IPS-15b (cell line): ENCODE results near the gene NHSL2.

Source experiments
- H3K27me3 ChIP-seq: one replicate; pipeline ENCODE4 v1.6.1; 2013; ENCODE audit warnings: low read length; ENCODE audit not compliant: control insufficient read depth, insufficient read depth
- H3K36me3 ChIP-seq: one replicate; pipeline ENCODE4 v1.6.1; 2013; ENCODE audit warnings: low read length; ENCODE audit not compliant: control insufficient read depth, insufficient read depth
- H3K4me1 ChIP-seq: one replicate; pipeline ENCODE4 v1.6.1; 2013; ENCODE audit warnings: mild to moderate bottlenecking, low read length; ENCODE audit not compliant: control insufficient read depth, insufficient read depth
- H3K4me3 ChIP-seq: one replicate; pipeline ENCODE4 v1.5.1; 2013; ENCODE audit warnings: low read depth, low read length
- H3K9ac ChIP-seq: one replicate; pipeline ENCODE4 v1.6.1; 2013; ENCODE audit warnings: low read depth, mild to moderate bottlenecking, low read length
- H3K9me3 ChIP-seq: one replicate; pipeline ENCODE4 v1.6.1; 2013; ENCODE audit warnings: mild to moderate bottlenecking, low read length; ENCODE audit not compliant: control insufficient read depth, insufficient read depth

Gene NHSL2

GRCh38 chrX:71994601-71995000 is 84.0 kb downstream of the NHSL2 start:
- H3K4me3 ChIP-seq, result no peak overlapping the region
- H3K27me3 ChIP-seq, result no peaks in the 10 kb centered on the region
- H3K4me1 ChIP-seq, result peaks cover 24% of the 10 kb centered on the region
- H3K9ac ChIP-seq, result no peak overlapping the region
- peaks cover 4% of the 10 kb centered on the region for H3K9me3 ChIP-seq
- H3K36me3 ChIP-seq, result no peaks in the 10 kb centered on the region

DNA sequence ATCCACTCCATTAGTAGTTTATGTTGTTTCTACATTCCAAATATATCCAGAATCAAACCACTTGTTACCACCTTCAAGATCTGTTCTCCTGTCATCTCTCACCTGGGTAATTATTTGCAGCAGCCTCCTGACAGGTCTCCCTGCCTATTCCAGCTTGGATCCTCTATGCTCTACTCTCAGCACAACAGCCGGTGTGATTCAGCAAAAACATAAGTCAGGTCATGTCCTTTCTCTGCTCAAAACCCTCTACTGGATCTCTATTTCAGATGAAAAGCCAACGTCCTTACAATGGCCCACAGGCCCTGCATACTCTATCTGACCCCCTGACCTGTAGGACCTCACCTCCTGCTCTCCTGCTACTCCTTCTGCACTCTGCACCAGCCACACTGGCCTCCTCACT is 84.5 kb downstream of the NHSL2 start:
- Histone ChIP-seq H3K36me3 (no peaks in the 10 kb centered on the region), H3K9ac (no peak overlapping the region), H3K9me3 (peaks cover 4% of the 10 kb centered on the region), H3K27me3 (no peaks in the 10 kb centered on the region), H3K4me1 (peaks cover 24% of the 10 kb centered on the region), H3K4me3 (no peak overlapping the region)

DNA sequence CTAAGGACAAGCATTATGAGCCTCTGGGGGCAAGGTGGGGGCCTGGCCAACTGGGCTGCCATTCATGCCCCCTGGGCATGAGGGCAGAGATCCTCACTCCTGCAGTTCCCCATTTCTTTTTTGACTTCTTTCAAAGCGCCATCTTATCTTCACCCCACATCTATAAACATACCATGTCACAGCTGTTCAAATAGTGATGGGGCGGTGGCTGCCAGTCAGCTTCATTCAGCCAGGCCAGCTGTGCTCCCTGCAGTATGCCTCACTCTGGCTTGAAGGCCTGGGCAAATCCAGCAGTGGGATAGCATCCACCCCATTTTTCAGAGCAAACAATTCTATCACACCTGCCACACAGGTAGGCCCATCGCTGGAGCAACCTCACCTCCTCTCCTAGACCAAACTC is 85.5 kb downstream of the NHSL2 start:
- Histone ChIP-seq H3K9me3 (peaks cover 4% of the 10 kb centered on the region), H3K36me3 (no peaks in the 10 kb centered on the region), H3K4me1 (peaks cover 21% of the 10 kb centered on the region), H3K4me3 (no peak overlapping the region), H3K27me3 (no peaks in the 10 kb centered on the region), H3K9ac (no peak overlapping the region)

DNA sequence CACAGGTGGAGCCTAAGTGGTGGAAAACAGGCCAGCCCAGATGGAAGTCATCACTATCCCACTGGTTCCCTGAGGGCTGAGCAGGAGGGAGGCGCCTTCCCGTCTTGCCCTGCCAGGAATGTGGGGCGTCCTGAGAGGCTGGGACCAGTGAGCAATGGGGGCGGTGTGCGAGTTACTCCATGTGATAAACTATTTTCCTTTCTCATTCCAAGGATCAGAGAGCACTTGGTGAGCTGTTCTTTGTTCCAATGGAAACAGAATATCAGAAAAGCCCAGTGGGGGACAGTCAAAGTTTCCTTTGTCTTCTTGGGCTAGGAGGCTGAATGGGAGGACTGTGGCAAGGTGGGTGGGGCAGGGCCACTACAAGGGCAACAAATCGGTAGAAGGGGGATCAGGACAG is 86.2 kb downstream of the NHSL2 start:
- no peak overlapping the region for H3K4me3 ChIP-seq
- H3K9ac ChIP-seq, result no peak overlapping the region
- peaks cover 4% of the 10 kb centered on the region for H3K9me3 ChIP-seq
- no peaks in the 10 kb centered on the region for H3K36me3 ChIP-seq
- no peaks in the 10 kb centered on the region for H3K27me3 ChIP-seq
- peaks cover 22% of the 10 kb centered on the region for H3K4me1 ChIP-seq

DNA sequence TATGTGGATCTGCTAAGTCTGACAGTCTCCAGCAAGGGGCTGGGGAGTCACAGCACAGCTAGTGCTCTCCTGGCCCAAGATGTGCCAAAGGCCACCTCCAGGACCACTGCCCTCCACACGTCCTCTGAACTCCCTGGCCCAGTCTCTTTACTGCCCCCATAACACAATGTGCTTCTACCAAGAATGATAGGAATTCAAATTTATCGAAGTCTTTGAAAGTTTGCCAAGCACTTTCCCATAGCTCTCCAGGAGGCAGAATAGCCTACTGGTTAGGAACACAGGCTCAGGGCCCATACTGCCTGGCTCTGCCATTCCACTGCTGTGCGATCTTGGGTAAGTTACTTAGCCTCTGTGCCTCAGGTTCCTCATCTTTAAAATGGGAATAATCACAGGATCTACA is 86.7 kb downstream of the NHSL2 start:
- Histone ChIP-seq H3K9ac (no peak overlapping the region), H3K4me3 (no peak overlapping the region), H3K36me3 (no peaks in the 10 kb centered on the region), H3K9me3 (peaks cover 4% of the 10 kb centered on the region), H3K27me3 (no peaks in the 10 kb centered on the region), H3K4me1 (peaks cover 18% of the 10 kb centered on the region)

GRCh38 chrX:71998836-71999509 is 88.3 kb downstream of the NHSL2 start:
- Histone ChIP-seq H3K27me3 (no peaks in the 10 kb centered on the region), H3K9ac (no peak overlapping the region), H3K4me3 (no peak overlapping the region), H3K36me3 (no peaks in the 10 kb centered on the region), H3K4me1 (peaks cover 13% of the 10 kb centered on the region), H3K9me3 (no peaks in the 10 kb centered on the region)

- Histone ChIP-seq H3K4me1 (peaks cover 13% of the 10 kb centered on the region), H3K36me3 (no peaks in the 10 kb centered on the region), H3K9ac (no peak overlapping the region), H3K9me3 (no peaks in the 10 kb centered on the region), H3K4me3 (no peak overlapping the region), H3K27me3 (no peaks in the 10 kb centered on the region)
Observed at GRCh38 chrX:71999535-71999934, 88.9 kb downstream of the NHSL2 start.

DNA sequence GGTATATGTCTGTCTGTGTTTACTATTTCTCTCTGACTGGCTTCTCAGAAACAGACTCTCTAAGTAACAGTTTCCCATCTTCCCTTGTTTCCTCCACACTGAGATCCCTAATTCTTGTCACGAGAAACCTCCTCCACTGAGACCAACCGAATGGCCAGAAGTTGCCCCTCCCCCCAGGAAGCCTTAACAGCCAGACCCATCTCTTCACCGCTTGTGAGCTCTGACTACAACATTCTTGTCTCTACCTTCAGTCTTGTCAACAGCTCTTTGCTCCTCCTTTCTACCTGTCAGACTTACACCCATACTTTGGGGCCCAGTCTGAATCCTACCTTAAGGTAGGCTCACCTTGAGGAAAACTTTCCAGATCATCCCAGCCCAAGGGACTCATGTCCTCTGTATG is 90.8 kb downstream of the NHSL2 start:
- Histone ChIP-seq H3K4me1 (peaks cover 13% of the 10 kb centered on the region), H3K9me3 (no peaks in the 10 kb centered on the region), H3K27me3 (no peaks in the 10 kb centered on the region), H3K36me3 (no peaks in the 10 kb centered on the region), H3K9ac (no peak overlapping the region), H3K4me3 (no peak overlapping the region)

GRCh38 chrX:72001906-72002305 is 91.3 kb downstream of the NHSL2 start:
- peaks cover 12% of the 10 kb centered on the region for H3K4me1 ChIP-seq
- no peak overlapping the region for H3K4me3 ChIP-seq
- H3K36me3 ChIP-seq, result no peaks in the 10 kb centered on the region
- H3K9ac ChIP-seq, result no peak overlapping the region
- H3K9me3 ChIP-seq, result no peaks in the 10 kb centered on the region
- H3K27me3 ChIP-seq, result no peaks in the 10 kb centered on the region

GRCh38 chrX:72002875-72003274 is 92.2 kb downstream of the NHSL2 start:
- H3K27me3 ChIP-seq, result no peaks in the 10 kb centered on the region
- H3K9ac ChIP-seq, result no peak overlapping the region
- H3K9me3 ChIP-seq, result no peaks in the 10 kb centered on the region
- no peaks in the 10 kb centered on the region for H3K36me3 ChIP-seq
- peaks cover 9% of the 10 kb centered on the region for H3K4me1 ChIP-seq
- no peak overlapping the region for H3K4me3 ChIP-seq

DNA sequence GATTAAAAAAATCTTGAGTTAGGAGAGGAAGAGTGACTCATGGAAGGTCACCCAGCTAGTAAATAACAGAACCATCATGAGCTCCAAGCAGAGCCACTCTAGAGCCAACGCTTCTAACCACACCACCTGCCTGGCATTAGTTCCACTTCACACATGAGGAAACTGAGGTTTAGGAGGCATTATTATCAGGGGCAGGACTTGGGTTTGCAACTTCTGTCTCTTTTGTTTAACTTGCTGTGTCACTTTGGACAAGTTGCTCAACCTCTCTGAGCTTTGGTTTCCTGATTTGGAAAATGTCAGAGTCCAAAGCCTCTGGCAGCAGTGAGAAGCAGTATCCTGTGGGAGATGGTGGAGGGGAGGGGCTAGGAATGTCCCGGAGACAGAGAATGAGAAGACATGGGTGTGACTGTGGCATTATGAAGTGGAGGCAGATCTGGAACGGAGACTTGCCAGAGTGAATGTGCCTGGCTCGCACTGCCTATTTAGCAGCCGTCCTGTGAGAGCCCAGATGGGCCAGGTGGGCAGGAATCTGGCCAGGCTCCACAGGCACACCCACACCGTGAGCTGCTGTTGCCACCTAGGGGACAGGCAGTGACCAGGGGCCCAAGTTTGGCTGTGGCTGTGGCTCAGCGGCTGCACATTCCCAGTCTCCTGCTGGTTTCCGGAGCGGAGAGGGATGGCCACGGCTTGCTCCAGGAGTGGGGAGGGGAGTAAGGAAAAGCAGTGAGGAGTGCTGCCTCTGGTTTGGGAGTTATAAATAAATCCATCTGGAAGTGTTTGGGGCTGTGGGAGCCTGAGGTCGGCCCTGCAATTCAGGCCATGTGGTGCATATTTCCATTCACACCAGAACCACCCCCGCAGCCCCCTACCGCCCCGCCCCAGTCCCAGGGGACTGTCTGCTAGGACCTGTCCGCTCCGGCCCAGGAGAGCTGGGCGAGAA is 93.4 kb downstream of the NHSL2 start:
- Histone ChIP-seq H3K4me3 (no peak overlapping the region), H3K9ac (no peak overlapping the region)

GRCh38 chrX:72005046-72005445 is 94.4 kb downstream of the NHSL2 start:
- no peak overlapping the region for H3K9ac ChIP-seq
- no peaks in the 10 kb centered on the region for H3K27me3 ChIP-seq
- peaks cover 3% of the 10 kb centered on the region for H3K9me3 ChIP-seq
- H3K4me1 ChIP-seq, result peaks cover 9% of the 10 kb centered on the region
- no peak overlapping the region for H3K4me3 ChIP-seq
- H3K36me3 ChIP-seq, result no peaks in the 10 kb centered on the region

More for the DNA sequence above, 93.4 kb downstream of the NHSL2 start:
- Histone ChIP-seq H3K9me3 (peaks cover 3% of the 10 kb centered on the region), H3K36me3 (no peaks in the 10 kb centered on the region), H3K4me1 (peaks cover 9% of the 10 kb centered on the region), H3K27me3 (no peaks in the 10 kb centered on the region)
